SU-DHL-6 (cell line): ENCODE data around the gene OTOGL.

Experiments
- CTCF ChIP-seq: fragments of 200-600 bp; sonication (generic); IDR thresholded peaks from one replicate; pipeline ENCODE4 v1.5.1; 2017; ENCODE audit warnings: antibody characterized with exemption, mild to moderate bottlenecking, low read length, moderate library complexity; ENCODE audit not compliant: insufficient read depth, poor library complexity, severe bottlenecking
- EZH2phosphoT487 ChIP-seq: fragments of 200-600 bp; sonication (generic), shearing (Covaris generic); conservative IDR thresholded peaks from 2 replicates; pipeline ENCODE4 v1.6.1; 2018; ENCODE audit warnings: mild to moderate bottlenecking, antibody characterized with exemption, low read length, moderate library complexity, mixed read lengths

- TF ChIP-seq CTCF (no peak), EZH2phosphoT487 (no peak)
Observed at GRCh38 chr12:80314741-80315140, 215.4 kb downstream of the OTOGL start.
